Lung (tissue), 12 donors: ENCODE results near the gene FAM9A. TPM values are rescaled to one million over a fixed set of nuclear protein-coding genes. Genes with fewer than 3 reads are reported as not detected.
A peak's percentile ranks its signal among the peaks of the same experiment; 100 is the strongest.

Experiments used
- ATAC-seq: fragments of 200-7000 bp; cut with Tn5 transposase; one replicate; pipeline ENCODE4 v1.9.1; 2020; ENCODE audit warnings: moderate number of reproducible peaks; ENCODE audit not compliant: insufficient read depth, low FRiP score
- DNase-seq, 3 donors: peaks; one replicate each; pipeline ENCODE4 v3.0.0-alpha.2; 2013 to 2017
- H3K27ac ChIP-seq, 2 donors: one replicate each; pipeline ENCODE4 v1.5.1; 2013; ENCODE audit warnings: mild to moderate bottlenecking in 2 of 2, moderate library complexity in 2 of 2, control low read depth in 1 of 2, inconsistent platforms in 1 of 2, low read depth in 1 of 2, low read length in 1 of 2
- H3K27me3 ChIP-seq, 3 donors: one replicate each; pipeline ENCODE4 v1.5.1; 2013; ENCODE audit warnings: low read length in 2 of 3; ENCODE audit not compliant: control insufficient read depth in 3 of 3, insufficient read depth in 3 of 3
- H3K36me3 ChIP-seq, 4 donors: one replicate each; pipeline ENCODE4 v1.5.1; 2013; ENCODE audit warnings: low read length in 4 of 4, mild to moderate bottlenecking in 1 of 4, moderate library complexity in 1 of 4; ENCODE audit not compliant: control insufficient read depth in 4 of 4, insufficient read depth in 4 of 4
- H3K4me1 ChIP-seq, 5 donors: one replicate each; pipeline ENCODE4 v1.5.1; 2013; ENCODE audit warnings: low read length in 5 of 5, mild to moderate bottlenecking in 2 of 5, moderate library complexity in 1 of 5; ENCODE audit not compliant: control insufficient read depth in 5 of 5, insufficient read depth in 5 of 5
- H3K4me3 ChIP-seq: one replicate; pipeline ENCODE4 v1.5.1; 2013; ENCODE audit warnings: mild to moderate bottlenecking, control low read depth, moderate library complexity
- H3K9ac ChIP-seq, 2 donors: one replicate each; pipeline ENCODE4 v1.5.1; 2013; ENCODE audit warnings: low read length in 2 of 2, control low read depth in 1 of 2; ENCODE audit not compliant: insufficient read depth in 1 of 2
- H3K9me3 ChIP-seq, 4 donors: one replicate each; pipeline ENCODE4 v1.5.1; 2013; ENCODE audit warnings: low read length in 3 of 4, mild to moderate bottlenecking in 1 of 4, moderate library complexity in 1 of 4; ENCODE audit not compliant: control insufficient read depth in 4 of 4, insufficient read depth in 3 of 4
- WGBS, 2 donors: extraction: QIAGEN DNeasy Blood & Tissue Kit; methylation state at CpG; one replicate each; pipeline ENCODE4 v1.1.7; 2013; 5-methylcytosine and 5-hydroxymethylcytosine counted together
- polyA plus RNA-seq, 2 donors: library from polyadenylated mRNA; stranded (reverse); fragments of 200-250 nt; gene quantifications; one replicate each; pipeline ENCODE4 v1.2.1, GENCODE V29; 2013
- total RNA-seq, 2 donors: library from RNA; depleted of rRNA in 1 of 2; stranded (reverse); fragments of >200 nt in 1 of 2; gene quantifications; one replicate each; pipeline ENCODE4 v1.2.1, GENCODE V29; 2014 to 2021
- TF ChIP-seq, protein P1 (sequence below): IDR thresholded peaks from 2 replicates; pipeline ENCODE4 v1.5.1; 2012; ENCODE audit warnings: mild to moderate bottlenecking; ENCODE audit errors: control extremely low read depth, extremely low read depth
- donor health status: control.
- donor health status: control.
- donor health status: Bipolar disorder and iron deficiency.
- donor health status: healthy.
- donor health status: DM: yes; HTN: yes; CAD: no.

FAM9A gene
- total and polyA plus RNA-seq, 4 donors = not detected

DNA sequence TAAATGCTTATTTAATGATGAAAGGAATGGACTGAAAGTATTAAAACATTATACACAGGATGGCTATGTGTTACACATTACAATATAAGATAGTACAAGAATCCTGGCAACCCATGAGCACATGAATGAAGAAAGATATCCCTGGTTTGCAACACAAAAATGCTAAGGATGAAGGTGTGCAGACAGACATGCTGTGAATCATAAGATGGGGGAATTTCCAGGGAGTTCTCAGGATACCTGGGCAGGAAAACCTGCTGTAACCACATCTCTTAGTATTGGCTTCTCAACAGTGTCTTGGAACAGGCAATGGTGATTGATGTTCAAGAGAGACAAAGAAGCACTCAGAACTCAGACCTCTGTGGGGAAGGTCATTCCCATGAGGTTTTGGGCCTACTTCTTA is 45.4 kb downstream of the FAM9A start:
- Histone ChIP-seq H3K4me1 (no peaks in the 10 kb centered on the region), H3K27me3 (peaks cover 6 to 20% (median 13%) of the 10 kb centered on the region in 3 donors), H3K36me3 (no peaks in the 10 kb centered on the region), H3K27ac (no peak overlapping the region), H3K9me3 (no peaks in the 10 kb centered on the region), H3K9ac (no peak overlapping the region), H3K4me3 (no peak overlapping the region)
- DNase-seq (no peak), ATAC-seq (no peak)
- TF ChIP-seq, protein P1, sequence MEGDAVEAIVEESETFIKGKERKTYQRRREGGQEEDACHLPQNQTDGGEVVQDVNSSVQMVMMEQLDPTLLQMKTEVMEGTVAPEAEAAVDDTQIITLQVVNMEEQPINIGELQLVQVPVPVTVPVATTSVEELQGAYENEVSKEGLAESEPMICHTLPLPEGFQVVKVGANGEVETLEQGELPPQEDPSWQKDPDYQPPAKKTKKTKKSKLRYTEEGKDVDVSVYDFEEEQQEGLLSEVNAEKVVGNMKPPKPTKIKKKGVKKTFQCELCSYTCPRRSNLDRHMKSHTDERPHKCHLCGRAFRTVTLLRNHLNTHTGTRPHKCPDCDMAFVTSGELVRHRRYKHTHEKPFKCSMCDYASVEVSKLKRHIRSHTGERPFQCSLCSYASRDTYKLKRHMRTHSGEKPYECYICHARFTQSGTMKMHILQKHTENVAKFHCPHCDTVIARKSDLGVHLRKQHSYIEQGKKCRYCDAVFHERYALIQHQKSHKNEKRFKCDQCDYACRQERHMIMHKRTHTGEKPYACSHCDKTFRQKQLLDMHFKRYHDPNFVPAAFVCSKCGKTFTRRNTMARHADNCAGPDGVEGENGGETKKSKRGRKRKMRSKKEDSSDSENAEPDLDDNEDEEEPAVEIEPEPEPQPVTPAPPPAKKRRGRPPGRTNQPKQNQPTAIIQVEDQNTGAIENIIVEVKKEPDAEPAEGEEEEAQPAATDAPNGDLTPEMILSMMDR = no peak

DNA sequence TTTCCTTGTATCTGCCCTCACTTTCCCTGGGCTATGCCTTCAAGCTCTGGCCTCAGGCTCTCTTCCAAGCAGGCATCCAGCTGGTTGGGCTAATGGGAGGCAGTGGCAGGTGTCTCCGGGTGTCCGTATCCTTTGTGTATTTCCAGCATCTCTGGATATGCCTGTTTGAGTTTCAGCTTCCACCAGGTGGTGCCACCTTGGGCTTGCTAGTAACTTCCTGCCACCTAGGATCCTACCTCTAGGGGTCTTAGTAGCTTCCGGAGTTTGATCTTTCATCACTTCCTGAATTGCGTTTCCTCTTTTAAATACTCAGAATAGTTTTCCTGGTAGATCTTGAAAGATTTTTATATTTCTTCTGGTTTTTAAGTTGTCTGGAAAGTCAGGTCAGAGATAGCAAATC is 46.1 kb downstream of the FAM9A start:
- no peaks in the 10 kb centered on the region for H3K36me3 ChIP-seq
- H3K27ac ChIP-seq = no peak overlapping the region
- ATAC-seq = no peak
- no peak overlapping the region for H3K4me3 ChIP-seq
- TF ChIP-seq, protein P1 = no peak
- H3K9me3 ChIP-seq = no peaks in the 10 kb centered on the region
- H3K27me3 ChIP-seq = peaks cover 6 to 24% (median 11%) of the 10 kb centered on the region in 3 donors
- DNase-seq = no peak
- H3K4me1 ChIP-seq = no peaks in the 10 kb centered on the region
- H3K9ac ChIP-seq = no peak overlapping the region
- 54 to 66% methylated on average over 4 of the region's 4 CpGs for WGBS, 2 donors

DNA sequence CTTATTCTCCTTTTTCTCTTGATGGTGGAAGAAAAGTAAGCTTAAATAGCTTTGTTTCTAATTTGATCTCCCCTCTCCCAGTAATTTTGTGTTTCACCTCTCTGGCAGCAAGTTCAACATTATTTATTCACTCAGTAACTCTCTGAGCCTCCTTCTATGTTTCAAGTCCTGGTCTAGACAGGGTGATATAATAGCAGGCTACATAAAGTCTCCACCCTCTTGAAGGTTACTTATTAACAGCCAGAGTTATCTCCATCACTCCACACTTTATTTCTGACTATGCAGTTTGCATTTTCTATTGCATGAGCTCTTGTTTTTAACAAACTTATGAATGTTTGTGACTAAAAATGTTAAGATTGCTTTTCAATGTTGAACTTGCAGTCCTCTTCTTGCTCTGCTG is 51.5 kb downstream of the FAM9A start:
- TF ChIP-seq, protein P1 = no peak
- Histone ChIP-seq H3K27ac (no peak overlapping the region), H3K4me3 (no peak overlapping the region), H3K4me1 (no peaks in the 10 kb centered on the region), H3K9ac (no peak overlapping the region), H3K36me3 (no peaks in the 10 kb centered on the region), H3K27me3 (peaks cover 0 to 35% (median 13%) of the 10 kb centered on the region in 3 donors), H3K9me3 (no peaks in the 10 kb centered on the region)
- DNase-seq = peak in 1 of 3 donors; percentile 43
- ATAC-seq = no peak

DNA sequence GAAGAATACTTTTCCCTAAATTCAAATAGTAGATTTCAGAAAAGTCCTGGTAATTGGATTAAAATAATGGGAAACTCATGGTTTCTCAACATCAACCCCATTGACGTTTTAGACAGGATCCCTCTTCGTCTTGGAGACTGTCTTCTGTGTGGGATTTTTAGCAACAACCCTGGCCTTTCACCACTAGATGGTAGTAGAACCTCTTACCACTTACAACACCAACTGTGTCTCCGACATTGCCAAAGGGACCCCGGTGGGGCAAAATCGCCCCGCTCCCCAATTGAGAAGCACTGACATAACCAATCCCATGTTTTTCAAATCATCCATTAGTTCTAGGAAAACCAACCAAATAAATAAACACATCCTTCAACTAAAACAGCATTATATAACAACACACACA is 52.3 kb downstream of the FAM9A start:
- H3K9me3 ChIP-seq = no peaks in the 10 kb centered on the region
- no peak overlapping the region for H3K4me3 ChIP-seq
- H3K27ac ChIP-seq = no peak overlapping the region
- no peak for ATAC-seq
- 7 to 12% methylated on average over 6 of the region's 6 CpGs for WGBS, 2 donors
- H3K4me1 ChIP-seq = no peaks in the 10 kb centered on the region
- peak in 2 of 3 donors; percentile 48 to 61 for DNase-seq
- H3K27me3 ChIP-seq = peaks cover 0 to 31% (median 11%) of the 10 kb centered on the region in 3 donors
- TF ChIP-seq, protein P1 = no peak
- H3K9ac ChIP-seq = no peak overlapping the region
- H3K36me3 ChIP-seq = no peaks in the 10 kb centered on the region
